HG02840 (cell line): ENCODE measurements around the gene IL36RN.

ENCODE experiments used
- ATAC-seq: cut with Tn5 transposase; IDR thresholded peaks from one replicate; pipeline ENCODE4 v1.9.1; 2021; ENCODE audit warnings: mild to moderate bottlenecking, moderate library complexity, moderate number of reproducible peaks; ENCODE audit not compliant: unreplicated experiment, low FRiP score

The IL36RN gene

DNA sequence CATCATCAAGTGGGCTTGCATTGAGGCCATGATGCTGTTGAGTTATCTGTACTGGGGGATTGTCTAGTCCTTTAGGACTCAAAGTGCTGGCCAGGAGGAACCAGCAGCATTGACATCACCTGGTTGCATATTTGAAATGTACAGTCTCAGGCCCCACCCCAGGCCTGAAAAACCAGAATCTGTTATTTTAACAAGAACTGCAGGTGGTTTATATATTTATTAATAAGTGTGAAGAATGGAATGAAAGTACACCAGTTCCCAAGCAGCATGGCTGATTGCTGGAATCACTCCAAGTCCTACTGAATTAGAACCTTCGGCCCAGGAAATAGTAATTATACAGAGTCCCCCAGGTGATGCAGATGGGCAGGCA, 11.6 kb downstream of the IL36RN start:
- ATAC-seq = no peak

DNA sequence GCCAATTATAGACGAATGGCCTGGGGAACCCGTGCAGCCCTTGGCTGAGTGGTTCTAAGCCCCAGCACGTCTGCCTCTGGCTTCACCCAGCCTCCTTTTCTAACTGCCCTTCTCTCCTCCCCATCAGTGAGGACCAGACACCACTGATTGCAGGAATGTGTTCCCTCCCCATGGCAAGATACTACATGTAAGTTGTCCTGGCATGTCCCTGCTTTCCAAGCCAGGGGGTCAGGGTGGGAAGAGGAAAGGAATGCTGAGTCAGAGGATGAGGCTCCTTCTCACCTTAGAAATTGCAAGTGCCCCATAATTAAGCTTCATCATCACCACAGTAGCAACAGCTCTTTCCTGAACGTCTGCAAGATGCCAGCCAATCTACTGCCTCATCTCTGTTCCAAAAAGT, 13.6 kb downstream of the IL36RN start:
- no peak for ATAC-seq

DNA sequence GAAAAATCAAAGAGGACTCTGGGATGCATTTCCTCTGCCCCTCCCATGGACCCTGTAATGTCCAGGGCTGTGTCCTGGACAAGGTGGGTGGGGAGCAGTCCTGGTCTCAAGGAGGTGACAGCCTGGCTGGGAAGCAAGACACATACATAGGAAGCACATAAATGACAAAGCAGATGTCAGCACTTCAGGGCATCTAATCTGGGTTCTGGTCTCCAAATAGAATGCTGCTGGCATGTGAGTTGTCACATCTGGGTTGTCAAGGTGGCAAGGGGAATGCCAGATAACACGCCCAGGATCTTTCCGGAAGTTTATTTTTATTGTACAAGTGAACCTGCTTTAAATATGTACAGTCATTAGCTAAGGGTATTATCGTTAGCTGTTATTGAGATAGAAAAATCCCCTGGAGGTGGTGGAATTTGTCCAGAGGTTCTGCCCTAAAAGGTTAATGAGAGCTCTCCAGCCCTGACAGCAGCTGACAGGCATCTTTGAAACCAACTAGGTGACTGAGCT, 14.4 kb downstream of the IL36RN start:
- ATAC-seq = no peak

DNA sequence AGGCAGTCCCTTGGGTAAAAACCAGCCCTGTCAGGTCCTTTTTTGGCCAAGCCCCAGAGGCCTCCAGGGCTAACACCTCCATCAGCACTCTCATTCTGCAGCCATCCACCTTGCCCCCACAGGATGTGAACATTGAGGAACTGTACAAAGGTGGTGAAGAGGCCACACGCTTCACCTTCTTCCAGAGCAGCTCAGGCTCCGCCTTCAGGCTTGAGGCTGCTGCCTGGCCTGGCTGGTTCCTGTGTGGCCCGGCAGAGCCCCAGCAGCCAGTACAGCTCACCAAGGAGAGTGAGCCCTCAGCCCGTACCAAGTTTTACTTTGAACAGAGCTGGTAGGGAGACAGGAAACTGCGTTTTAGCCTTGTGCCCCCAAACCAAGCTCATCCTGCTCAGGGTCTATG, 16.0 kb downstream of the IL36RN start:
- ATAC-seq = no peak

DNA sequence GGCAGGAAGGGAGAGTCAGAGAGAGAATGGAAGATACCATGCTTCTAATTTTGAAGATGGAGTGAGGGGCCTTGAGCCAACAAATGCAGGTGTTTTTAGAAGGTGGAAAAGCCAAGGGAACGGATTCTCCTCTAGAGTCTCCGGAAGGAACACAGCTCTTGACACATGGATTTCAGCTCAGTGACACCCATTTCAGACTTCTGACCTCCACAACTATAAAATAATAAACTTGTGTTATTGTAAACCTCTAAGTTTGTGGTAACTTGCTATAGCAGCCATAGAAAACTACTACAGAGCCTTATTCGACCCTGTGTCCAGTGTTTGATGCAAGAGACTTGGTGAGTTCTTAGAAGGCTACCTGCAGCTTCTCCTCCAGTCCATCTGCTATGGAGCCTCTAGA, 16.6 kb downstream of the IL36RN start:
- no peak for ATAC-seq

DNA sequence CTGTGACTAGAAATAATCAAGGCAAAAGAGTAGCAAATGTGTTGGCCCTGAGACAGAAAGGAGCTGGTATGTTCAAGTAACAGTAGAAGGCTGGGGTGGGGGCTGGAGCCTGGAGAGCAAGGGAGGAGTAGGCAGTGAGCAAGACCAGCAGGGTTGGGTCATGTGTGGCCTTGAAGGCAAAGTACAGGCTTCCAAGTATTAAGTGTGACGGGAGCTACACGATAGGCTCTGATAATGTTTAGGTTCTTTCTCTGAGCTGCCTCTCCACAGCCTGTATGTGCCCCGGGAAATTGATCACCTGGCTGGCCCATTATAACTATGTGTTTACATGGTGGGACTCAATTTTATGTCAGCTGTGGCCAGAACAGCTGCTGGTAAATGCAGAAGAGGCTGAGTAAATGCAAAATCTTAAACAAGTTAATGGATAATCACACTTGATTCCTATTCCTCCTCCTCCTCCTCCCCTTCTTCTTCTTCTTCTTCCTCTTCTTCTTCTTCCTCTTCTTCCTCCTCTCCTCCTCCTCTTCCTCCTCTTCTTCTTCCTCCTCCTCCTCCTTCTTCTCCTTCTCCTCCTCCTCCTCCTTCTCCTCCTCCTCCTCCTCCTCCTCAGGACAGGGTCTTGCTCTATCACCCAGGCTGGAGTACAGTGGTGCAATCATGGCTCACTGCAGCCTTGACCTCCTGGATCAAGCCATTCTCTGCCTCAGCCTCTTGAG, 18.1 kb downstream of the IL36RN start:
- ATAC-seq = no peak

DNA sequence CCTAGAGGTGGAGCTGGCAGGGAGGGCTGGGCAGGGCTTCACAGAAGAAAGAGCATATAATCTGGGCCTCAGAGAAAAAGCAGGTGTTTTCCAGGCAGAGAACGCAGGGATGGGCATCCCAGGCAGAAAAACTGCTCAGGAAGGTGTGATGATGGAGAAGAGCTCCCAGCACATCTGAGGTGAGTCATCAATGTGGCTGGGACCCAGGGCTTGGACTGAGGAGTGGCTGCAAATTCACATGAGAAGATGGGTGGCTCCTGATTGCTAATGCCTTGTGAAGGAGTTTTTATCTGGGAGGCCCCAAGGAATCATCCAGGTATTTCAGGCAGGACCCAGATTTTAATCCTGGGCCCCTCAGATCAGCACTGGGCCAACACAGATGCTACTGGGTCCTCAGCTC, 18.9 kb downstream of the IL36RN start:
- ATAC-seq = no peak

DNA sequence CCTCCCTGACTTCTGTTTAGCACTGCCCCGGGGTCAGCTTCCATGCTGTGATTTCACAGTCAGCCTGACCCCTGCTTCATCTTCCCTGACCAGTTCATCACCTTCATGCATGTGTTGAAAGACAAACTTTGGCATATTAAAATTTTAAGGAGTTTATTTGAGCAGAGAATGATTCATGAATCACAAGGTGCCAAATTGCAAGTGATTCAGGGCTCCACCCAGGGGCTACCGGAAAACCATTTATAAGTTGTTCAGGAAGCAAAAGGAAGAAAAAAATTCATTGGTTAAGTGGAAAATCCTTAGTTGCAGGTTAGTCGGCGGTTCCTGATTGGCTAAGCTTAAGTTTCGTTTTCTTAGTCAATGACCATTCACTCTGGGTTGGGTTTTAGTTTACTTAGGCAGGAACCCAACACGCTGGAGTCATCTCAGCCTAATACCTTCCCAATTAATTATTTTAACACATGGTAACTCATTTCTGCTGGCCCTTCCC, 19.4 kb downstream of the IL36RN start:
- no peak for ATAC-seq

DNA sequence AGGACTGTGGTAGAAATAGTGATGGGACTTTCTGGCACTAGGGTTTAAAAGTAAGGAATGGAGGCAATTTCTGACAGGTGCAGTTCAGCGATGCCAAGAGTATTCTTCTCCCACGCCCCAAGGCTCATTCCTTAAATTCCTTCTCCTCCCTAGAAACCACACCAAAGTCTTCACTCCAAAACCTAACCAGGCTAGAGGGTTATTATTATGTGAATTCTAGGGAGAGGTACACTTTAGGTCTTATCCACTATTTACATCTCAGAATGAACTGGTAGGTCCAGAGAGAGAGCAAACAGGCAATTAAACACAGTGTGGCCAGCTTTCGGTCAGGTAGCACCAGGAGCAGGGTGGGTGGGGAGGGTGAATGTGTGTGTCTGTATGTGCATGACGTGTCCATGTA, 20.1 kb downstream of the IL36RN start:
- ATAC-seq = no peak

DNA sequence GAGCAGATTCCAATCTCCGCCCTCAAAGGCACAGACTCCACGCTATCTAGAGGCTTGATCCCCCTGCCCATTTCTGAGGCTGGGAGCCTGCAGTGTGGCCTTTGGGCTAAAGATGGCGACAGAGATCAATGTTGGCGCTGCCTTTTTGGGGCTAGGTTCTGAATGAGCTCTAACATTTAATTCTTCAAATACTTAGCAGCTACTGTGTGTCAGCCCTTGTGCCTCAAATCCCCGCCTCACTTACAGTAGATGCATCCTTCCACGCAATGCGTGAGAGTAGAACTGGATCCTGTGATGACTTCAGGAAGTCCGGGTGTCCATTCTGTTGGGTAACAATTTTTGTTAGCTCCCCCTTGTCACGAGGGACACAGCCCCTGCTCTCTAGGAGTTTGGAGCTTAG, 21.1 kb downstream of the IL36RN start:
- no peak for ATAC-seq

DNA sequence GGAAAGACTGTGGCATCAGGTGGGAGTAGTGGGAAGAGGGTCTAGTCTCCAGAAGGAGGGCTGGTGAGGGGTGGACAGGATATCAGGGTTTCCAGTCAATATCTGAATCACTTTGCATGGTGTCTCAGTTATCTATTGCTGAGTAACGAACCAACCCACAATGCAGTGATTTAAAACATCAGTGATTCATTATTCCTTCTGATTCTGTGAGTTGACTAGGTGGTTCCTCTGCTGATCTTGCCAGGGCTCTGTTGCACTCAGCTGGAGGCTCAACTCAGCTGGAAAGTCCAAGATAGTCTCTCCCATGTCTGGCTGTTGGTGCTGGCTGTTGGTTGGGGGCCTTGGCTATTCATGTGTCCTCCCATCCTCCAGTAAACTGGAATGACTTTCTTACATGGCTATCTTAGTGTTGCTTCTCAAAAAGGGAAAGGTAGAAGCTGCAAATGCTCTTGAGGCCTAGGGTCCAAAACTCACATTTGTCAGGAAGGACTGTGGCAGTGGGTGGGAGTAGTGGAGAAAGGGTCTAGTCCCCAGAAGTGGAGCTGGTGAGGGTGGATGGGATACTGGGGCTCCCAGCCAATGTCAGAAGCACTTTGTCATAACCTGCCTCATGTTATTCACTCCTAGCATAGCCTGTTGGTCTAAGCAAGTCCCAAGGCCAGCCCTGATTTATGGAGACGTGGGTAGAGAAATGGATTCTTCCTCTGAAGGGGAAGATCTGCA, 22.7 kb downstream of the IL36RN start:
- no peak for ATAC-seq

DNA sequence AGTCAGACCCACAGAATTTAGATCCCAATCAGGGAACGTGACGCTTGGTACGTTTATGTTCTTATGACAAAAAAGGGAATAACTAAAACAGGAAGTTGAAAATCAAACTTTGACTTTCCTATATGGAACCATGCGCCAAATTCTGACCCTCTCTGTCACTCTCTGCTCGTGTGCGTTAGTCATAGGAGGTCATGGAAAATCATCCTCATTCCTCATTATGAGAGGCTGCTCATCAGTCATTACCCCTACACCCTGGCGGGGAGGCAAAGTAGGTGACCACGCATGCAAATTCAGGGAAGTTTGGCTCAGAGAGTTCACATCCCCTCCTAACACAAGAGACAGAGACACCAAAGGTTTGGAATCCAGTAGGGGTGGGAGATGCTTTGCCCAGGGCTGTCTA, 24.3 kb downstream of the IL36RN start:
- ATAC-seq = no peak

DNA sequence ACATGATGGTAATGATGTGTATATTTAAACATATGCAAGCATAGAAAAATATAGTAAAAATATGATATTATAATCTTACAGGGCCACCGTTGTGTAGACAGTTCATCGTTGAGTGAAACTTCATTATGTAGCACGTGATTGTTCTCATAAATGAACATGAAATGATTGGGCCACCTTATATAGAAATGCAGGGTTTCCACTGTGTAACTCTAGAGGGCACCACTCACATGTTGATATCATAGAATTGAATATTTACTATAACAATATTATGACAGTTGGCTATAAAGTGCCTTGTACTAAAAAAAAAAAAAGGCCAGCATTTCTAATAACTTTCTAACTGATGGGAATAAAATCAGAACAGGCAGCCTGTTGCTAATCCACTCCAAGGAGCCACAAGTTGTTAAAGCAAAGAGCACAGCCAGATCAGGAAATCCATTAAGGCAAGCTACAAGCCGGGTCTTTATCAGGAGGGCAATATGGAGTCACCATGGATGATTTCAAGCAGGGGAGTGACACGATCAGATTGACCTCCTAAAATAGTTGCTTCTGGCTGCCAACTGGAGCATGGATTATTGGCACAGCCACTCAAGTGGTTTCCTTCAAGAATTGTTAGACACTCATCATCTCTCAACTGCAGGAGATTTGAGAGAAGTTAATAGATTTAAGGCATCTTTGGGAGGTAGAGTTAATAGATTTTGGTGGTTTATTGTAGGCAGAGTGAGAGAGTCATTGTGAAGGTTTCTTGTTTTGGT, 25.4 kb downstream of the IL36RN start:
- no peak for ATAC-seq

DNA sequence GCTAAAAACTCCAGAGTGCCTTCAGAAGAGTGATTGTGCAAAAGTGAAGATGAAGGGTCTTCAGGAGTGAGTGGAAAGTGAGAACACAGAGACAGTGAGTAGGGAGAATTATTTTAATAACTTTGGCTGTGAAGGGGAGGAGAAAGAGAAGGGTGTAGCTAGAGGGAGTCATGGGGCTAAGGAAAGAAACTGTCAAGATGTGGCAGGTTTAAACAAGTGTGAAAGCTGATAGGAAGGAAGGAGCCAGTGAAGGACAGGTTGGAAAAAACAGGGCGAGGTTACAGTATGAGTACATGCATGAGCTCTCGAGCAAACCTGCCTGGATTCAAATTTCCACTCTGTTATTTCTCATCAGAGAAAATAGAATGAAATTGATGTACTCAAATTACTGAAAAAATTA, 26.5 kb downstream of the IL36RN start:
- ATAC-seq = no peak

DNA sequence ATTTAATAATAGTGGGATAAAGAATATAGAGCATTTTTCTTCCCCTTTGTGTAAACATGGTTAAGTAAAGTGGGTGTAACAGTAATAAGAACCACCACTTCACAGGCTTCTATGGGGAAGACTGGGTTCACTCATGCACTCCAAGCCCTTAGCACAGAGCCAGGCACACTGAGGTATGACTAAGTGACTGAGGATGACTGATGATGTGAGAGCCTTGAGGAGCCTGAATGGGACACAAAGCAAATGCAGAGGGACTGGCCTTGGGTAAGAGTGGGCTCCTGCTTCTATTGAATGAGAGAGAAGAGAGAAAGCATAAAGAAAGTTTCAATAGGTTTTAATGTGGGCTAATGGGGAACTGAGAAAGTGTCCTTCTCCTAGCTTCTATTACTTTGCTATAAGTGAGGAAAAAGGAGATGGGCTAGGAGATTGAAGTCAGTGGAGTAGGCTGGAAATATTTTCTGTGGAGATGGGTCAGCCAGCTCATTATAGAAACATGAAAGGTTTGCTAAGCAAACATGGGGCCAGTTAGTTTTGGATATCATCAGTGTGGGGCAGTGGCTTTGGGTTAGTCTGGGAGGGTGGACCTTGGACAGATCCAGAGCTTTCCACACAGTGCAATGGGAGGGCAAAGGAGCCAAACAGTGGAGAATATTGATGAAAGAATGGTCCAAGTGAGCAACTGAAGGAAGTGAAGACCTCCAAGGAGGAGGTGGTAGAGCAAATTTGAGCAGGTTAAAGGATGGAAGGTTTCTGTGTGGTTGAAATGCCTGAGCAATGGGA, 29.4 kb downstream of the IL36RN start:
- no peak for ATAC-seq

DNA sequence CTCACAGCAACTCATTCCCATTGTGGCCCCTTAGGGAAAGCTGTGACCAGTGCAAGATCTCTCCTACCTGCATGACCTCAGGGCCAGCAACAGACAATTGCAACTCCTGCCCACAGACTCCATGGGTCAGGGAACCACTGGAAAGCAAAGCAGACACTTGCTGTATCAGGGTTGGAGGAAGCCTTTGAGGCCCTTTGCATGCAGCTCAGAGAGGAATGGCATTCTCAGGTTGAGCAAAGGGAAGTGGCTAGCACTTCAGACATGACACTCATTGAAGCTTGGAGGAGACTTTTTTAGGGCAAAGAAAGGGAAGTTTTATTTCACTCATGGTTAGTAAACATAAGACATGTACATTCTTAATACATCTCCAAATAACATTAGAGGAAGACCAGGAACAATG, 30.9 kb downstream of the IL36RN start:
- no peak for ATAC-seq

DNA sequence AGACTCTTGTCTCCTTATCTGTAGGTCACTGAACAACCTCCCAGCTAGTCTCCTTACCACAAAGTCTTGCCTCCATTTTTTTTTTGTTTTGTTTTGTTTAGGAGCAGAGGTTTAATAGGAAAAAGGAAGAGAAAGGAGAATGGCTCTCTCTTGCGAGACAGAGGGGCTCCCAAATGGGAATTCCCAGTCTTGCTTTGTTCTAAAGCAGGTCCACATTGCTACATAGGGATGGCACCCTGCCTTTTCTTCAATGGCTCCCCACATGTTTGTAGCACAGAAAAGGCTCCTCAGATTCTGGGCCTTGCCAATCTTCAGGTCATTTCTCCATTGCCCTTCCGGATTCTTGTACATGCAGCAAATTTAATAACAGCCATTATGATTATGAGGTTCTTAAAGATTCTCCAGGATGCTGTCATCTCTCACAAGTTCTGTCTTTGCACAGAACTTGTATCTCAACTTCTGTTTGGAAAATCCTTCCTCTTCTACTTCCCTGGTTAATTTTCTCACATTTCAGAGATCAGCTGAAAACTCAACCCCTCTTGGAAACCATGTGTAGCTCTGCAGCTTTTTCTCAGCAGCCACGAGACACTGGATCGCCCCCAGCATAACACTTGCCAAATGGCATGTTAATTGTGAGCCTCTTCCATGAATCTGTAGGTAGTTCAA, 32.4 kb downstream of the IL36RN start:
- no peak for ATAC-seq

DNA sequence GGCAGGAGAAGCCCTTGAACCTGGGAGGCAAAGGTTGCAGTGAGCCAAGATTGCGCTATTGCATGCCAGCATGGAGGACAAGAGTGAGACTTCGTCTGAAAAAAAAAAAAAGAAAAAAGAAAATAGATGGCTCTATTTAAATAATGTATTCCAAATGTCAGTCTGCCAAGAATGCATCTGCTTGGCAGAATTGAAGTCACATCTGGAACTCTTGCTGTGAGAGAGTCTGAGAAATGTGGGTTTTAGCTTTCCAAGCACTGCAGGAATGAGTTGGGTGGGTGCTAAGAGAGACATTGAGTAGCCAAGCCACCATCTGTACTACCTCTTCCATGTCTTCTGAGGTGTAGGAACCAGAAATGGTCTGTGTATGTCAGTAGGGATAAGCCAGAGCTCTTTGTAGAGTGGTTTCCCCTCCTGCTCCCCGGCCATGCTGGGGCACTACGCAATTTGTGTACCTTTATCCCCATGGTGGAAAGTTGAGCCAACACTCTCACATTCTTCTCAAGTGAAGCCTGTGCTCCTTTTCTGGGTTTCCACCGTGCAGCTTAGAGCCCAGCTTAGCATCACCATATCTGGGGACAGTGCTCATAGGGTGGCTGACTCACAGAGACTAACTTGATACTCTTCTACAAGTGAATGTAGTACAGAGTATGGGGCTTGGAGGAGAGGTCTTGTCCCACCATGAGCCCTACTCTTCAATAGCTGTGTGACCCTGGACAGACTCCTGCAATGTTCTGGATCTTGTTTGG, 34.0 kb downstream of the IL36RN start:
- ATAC-seq = no peak

DNA sequence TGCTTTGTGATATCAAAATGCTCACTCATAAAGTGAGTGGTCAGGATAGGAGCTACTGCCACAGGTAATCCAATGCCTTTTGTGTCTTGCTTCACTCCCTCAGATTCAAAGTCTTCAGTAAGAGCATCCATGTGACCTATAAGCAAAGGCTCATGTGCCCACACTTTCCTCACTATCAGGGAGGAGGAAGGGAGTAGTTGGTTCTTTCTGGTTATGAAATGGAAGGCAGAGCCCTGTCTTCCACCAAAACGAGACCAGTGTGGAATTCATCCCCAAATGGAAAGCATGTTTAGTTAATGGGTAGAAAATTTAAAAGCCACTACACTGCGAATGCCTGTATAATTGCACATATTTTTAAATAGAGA, 34.6 kb downstream of the IL36RN start:
- no peak for ATAC-seq
